Measurements from ENCODE around the gene CYSTM1. TPM values are rescaled to one million over a fixed set of nuclear protein-coding genes. Genes with fewer than 3 reads are reported as not detected.

CYSTM1 gene
- total and polyA plus RNA-seq, 2 experiments from 2014 or later = 16.0 to 42.3 TPM

DNA sequence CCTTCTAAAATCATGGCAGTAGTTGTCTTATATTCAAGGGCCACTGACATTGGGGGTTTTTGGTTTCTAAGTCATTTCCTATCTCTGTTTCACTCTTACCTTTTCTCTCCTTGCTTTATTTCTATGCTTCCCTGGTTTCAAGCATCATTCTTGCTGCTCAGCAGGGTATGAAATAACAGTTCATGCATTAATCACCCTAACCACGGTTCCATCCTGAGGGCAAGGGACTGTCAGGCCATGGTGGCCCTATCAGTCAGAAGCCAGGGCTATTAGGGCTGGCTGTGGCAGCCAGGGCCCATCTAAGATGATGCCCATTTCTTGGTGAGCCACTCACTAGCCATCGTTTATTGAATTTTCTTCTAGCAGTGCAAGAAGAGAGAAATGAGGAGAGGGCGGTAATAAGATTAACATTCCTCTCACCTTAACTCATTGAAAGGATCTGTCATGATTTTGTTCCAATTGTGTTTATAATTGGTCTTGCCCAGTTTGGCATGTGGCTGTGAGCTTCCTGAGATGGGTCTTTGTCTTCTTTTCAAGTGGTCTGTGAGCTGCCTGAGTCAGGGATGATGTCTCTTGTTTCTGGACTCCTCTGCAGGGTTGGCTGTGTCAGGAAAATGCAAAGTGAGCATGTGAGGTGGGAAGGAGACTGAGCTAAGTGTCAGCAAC is 45.2 kb downstream of the CYSTM1 start:
- Histone ChIP-seq H3K27me3 (replicated peaks; ENCODE audit: insufficient read depth) (no peaks in the 10 kb centered on the region), H3K9me2 (ENCODE audit: insufficient read depth) (no peaks in the 10 kb centered on the region), H3K4me2 (ENCODE audit: unreplicated experiment) (peak overlapping the region; percentile 11), H3K9ac (no peak overlapping the region), H3K9me3 (ENCODE audit: low read depth) (no peaks in the 10 kb centered on the region), H4K20me1 (ENCODE audit: insufficient read depth) (no peaks in the 10 kb centered on the region), H3K27ac (peak overlapping the region; percentile 74), H3K36me3 (ENCODE audit: low read depth) (no peaks in the 10 kb centered on the region), H3F3A (ENCODE audit: insufficient read depth) (peaks cover 46% of the 10 kb centered on the region), H3K4me3 (no peak overlapping the region), H3K79me2 (ENCODE audit: insufficient read depth) (no peaks in the 10 kb centered on the region; the same call in 1 of the 2 replicates), H3K4me1 (ENCODE audit: insufficient read depth) (peaks cover 42% of the 10 kb centered on the region), H2AFZ (no peak overlapping the region)
- peak; percentile 75 for DNase-seq
- WGBS, 2 experiments (ENCODE audit: low coverage in 1 of 2, low lambda C conversion rate in 2 of 2, missing lambda C conversion rate in 2 of 2) = 15 to 23% methylated on average over 3 of the region's 3 CpGs
- in situ Hi-C loops (cut with MboI) = no loop called here
- TF ChIP-seq EZH2phosphoT487 (IDR thresholded peaks at IDR 0.05; ENCODE audit: insufficient read depth, low read depth) (no peak), EZH2 (IDR thresholded peaks at IDR 0.05; ENCODE audit: insufficient read depth, poor library complexity, severe bottlenecking) (no peak)

GRCh38 chr5:140220698-140221064 is 45.7 kb downstream of the CYSTM1 start:
- in situ Hi-C loops (cut with MboI) = no loop called here
- H3K79me2 ChIP-seq (ENCODE audit: insufficient read depth) = no peaks in the 10 kb centered on the region; the same call in 1 of the 2 replicates
- H3K27me3 ChIP-seq (replicated peaks; ENCODE audit: insufficient read depth) = no peaks in the 10 kb centered on the region
- H3K4me3 ChIP-seq = no peak overlapping the region
- H3K36me3 ChIP-seq (ENCODE audit: low read depth) = no peaks in the 10 kb centered on the region
- no peak for DNase-seq
- TF ChIP-seq EZH2 (IDR thresholded peaks at IDR 0.05; ENCODE audit: insufficient read depth, poor library complexity, severe bottlenecking) (no peak), EZH2phosphoT487 (IDR thresholded peaks at IDR 0.05; ENCODE audit: insufficient read depth, low read depth) (no peak)
- peaks cover 42% of the 10 kb centered on the region for H3K4me1 ChIP-seq (ENCODE audit: insufficient read depth)
- no peaks in the 10 kb centered on the region for H4K20me1 ChIP-seq (ENCODE audit: insufficient read depth)
- H3K9ac ChIP-seq = 0 out of 2 replicates have a peak overlapping the region, but pooled peaks have one; percentile 0
- H3K27ac ChIP-seq = peak overlapping the region; percentile 74
- no peak overlapping the region for H2AFZ ChIP-seq
- H3F3A ChIP-seq (ENCODE audit: insufficient read depth) = peaks cover 46% of the 10 kb centered on the region
- no peaks in the 10 kb centered on the region for H3K9me2 ChIP-seq (ENCODE audit: insufficient read depth)
- H3K9me3 ChIP-seq (ENCODE audit: low read depth) = no peaks in the 10 kb centered on the region
- 43 to 62% methylated on average over 1 of the region's 1 CpG for whole genome bisulfite sequencing, 2 experiments (ENCODE audit: low coverage in 1 of 2, low lambda C conversion rate in 2 of 2, missing lambda C conversion rate in 2 of 2)
- peak overlapping the region; percentile 11 for H3K4me2 ChIP-seq (ENCODE audit: unreplicated experiment)

GRCh38 chr5:140221697-140222223 is 46.8 kb downstream of the CYSTM1 start:
- Histone ChIP-seq H3K9me3 (ENCODE audit: low read depth) (no peaks in the 10 kb centered on the region), H3K4me1 (ENCODE audit: insufficient read depth) (peaks cover 42% of the 10 kb centered on the region), H3K79me2 (ENCODE audit: insufficient read depth) (no peaks in the 10 kb centered on the region; the same call in 1 of the 2 replicates), H3K4me2 (ENCODE audit: unreplicated experiment) (peak overlapping the region; percentile 14), H3K27ac (peak overlapping the region; percentile 74), H3K27me3 (replicated peaks; ENCODE audit: insufficient read depth) (no peaks in the 10 kb centered on the region), H3K9me2 (ENCODE audit: insufficient read depth) (no peaks in the 10 kb centered on the region), H3F3A (ENCODE audit: insufficient read depth) (peaks cover 46% of the 10 kb centered on the region), H4K20me1 (ENCODE audit: insufficient read depth) (no peaks in the 10 kb centered on the region), H2AFZ (no peak overlapping the region), H3K9ac (no peak overlapping the region), H3K4me3 (0 out of 2 replicates have a peak overlapping the region, but pooled peaks have one; percentile 12), H3K36me3 (ENCODE audit: low read depth) (no peaks in the 10 kb centered on the region)
- in situ Hi-C loops (cut with MboI) = no loop called here
- WGBS, 2 experiments (ENCODE audit: low coverage in 1 of 2, low lambda C conversion rate in 2 of 2, missing lambda C conversion rate in 2 of 2) = 55 to 60% methylated on average over 5 of the region's 5 CpGs
- DNase-seq = peak; percentile 93
- TF ChIP-seq EZH2 (IDR thresholded peaks at IDR 0.05; ENCODE audit: insufficient read depth, poor library complexity, severe bottlenecking) = no peak
- no peak for TF ChIP-seq EZH2phosphoT487 (IDR thresholded peaks at IDR 0.05; ENCODE audit: insufficient read depth, low read depth)

DNA sequence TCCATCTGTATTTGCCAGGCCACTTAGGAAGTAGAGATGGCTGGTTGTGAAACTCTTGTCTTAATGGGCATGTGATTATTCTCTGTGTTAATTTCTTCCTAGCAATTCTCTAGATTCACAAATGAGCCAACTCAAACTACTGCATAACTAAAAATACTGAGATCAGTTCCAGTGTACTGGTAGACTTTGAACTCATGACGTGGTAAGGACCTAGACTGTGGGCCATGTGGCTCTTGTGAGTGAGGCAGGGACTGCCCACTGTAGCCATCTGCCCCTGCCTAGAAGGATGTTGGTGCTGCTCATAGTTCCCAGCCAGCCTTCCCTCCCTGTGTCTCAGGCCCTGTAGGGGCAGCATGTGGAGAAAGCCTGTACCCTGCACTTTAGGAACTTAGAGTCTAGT is 47.4 kb downstream of the CYSTM1 start:
- no peak for TF ChIP-seq EZH2 (IDR thresholded peaks at IDR 0.05; ENCODE audit: insufficient read depth, poor library complexity, severe bottlenecking)
- no peak for TF ChIP-seq EZH2phosphoT487 (IDR thresholded peaks at IDR 0.05; ENCODE audit: insufficient read depth, low read depth)

More for the DNA sequence above, 47.4 kb downstream of the CYSTM1 start:
- DNase-seq = no peak
- Histone ChIP-seq H3K4me2 (ENCODE audit: unreplicated experiment) (peak overlapping the region; percentile 14), H3K9me3 (ENCODE audit: low read depth) (no peaks in the 10 kb centered on the region), H3K4me1 (ENCODE audit: insufficient read depth) (peaks cover 42% of the 10 kb centered on the region), H2AFZ (no peak overlapping the region), H3K4me3 (no peak overlapping the region), H3F3A (ENCODE audit: insufficient read depth) (peaks cover 46% of the 10 kb centered on the region), H4K20me1 (ENCODE audit: insufficient read depth) (no peaks in the 10 kb centered on the region), H3K9me2 (ENCODE audit: insufficient read depth) (no peaks in the 10 kb centered on the region), H3K27me3 (replicated peaks; ENCODE audit: insufficient read depth) (no peaks in the 10 kb centered on the region), H3K36me3 (ENCODE audit: low read depth) (no peaks in the 10 kb centered on the region), H3K9ac (no peak overlapping the region), H3K27ac (peak overlapping the region; percentile 74), H3K79me2 (ENCODE audit: insufficient read depth) (no peaks in the 10 kb centered on the region; the same call in 1 of the 2 replicates)
- in situ Hi-C loops (cut with MboI) = no loop called here
- 91 to 94% methylated on average over 1 of the region's 1 CpG for WGBS, 2 experiments (ENCODE audit: low coverage in 1 of 2, low lambda C conversion rate in 2 of 2, missing lambda C conversion rate in 2 of 2)

Data from GM23248 (cell line).